H1 (cell line): ENCODE measurements around the gene GPR155. TPM values are rescaled to one million over a fixed set of nuclear protein-coding genes. Genes with fewer than 3 reads are reported as not detected.

Experiments used
- ASH2L ChIP-seq: fragments of 200-600, 300-600 bp; sonication (generic); IDR thresholded peaks from one replicate; pipeline ENCODE4 v1.7.1; 2017; ENCODE audit warnings: low read length
- RAD21 ChIP-seq, 2 experiments: IDR thresholded peaks in 1 of 2; conservative IDR thresholded peaks in 1 of 2; 2 replicates each; pipeline ENCODE4 v1.6.1; 2011; ENCODE audit warnings: low read depth in 2 of 2, low read length in 2 of 2, improper control_type of control experiment in 1 of 2, inconsistent platforms in 1 of 2, mild to moderate bottlenecking in 1 of 2, moderate library complexity in 1 of 2
- RBBP5 ChIP-seq: IDR thresholded peaks from 2 replicates; pipeline ENCODE4 v1.7.1; 2012; ENCODE audit warnings: low read depth, mild to moderate bottlenecking, inconsistent platforms, low read length, moderate library complexity, borderline replicate concordance
- RFX5 ChIP-seq: IDR thresholded peaks from 2 replicates; pipeline ENCODE4 v1.6.1; 2011; ENCODE audit warnings: low read depth, low read length, improper control_type of control experiment, borderline replicate concordance
- polyA plus RNA-seq, 7 experiments: library from polyadenylated mRNA; depleted of rRNA in 3 of 7; stranded (reverse) in 5 of 7; unstranded in 2 of 7; fragments of >200 nt in 5 of 7; fragments of 200-250 nt in 2 of 7; gene quantifications; 1 replicate in 5 of 7; 2 replicates in 1 of 7; 4 replicates in 1 of 7; pipeline versions ENCODE4 v1.2.1 to v1.2.3, GENCODE V29; 2011 to 2013; ENCODE audit warnings: missing spikeins in 2 of 7, mixed read lengths in 2 of 7
- total RNA-seq: library from RNA; stranded (reverse); fragmentation: NEBNext Ultra II Directional; extraction: Animal tissue kit (Norgen Biotek cat#: 25700); gene quantifications from 2 replicates; pipeline ENCODE4 v1.2.1, GENCODE V29; 2021

The GPR155 gene
- total and polyA plus RNA-seq, 2 of the 8 experiments (the other 6 are each of a cell fraction or from before 2014, with no cell fraction given): 0.26 to 2.1 TPM

GRCh38 chr2:174486563-174487107 is at the start of gene GPR155 (continued):
- TF ChIP-seq ASH2L: peak; percentile 14
- TF ChIP-seq RAD21 (IDR thresholded peaks at IDR 0.05 in 1 of 2, conservative IDR thresholded peaks at IDR 0.05 in 1 of 2; ENCODE audit: low read depth in 2 of 2, low read length in 2 of 2): no peak
- peak; percentile 71; the same call in 1 of the 2 replicates for TF ChIP-seq RBBP5
- no peak for TF ChIP-seq RFX5
- TF ChIP-seq, all 59 proteins: peak for 7
